Measurements from ENCODE around the gene SLPI.

DNA sequence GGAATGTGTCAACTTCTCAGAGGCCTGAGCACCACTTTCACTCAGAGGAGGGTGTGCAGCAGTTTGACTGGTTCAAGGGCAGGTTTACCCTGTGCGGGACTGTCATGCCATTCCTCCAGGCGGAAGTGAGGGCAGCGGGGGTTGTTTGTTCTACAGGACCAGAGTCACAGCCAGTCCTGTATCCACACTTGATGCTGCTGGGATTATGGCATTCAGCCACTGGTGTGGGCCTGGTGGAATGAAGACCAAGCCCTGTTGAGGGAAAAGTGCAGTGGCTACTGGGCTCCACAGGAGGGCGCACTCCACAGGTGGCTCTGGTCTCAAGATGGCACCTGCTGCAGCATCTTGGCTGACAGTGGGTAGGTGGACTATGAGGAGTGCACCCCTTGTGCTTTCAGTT is 18.4 kb downstream of the SLPI start:
- TF ChIP-seq EZH2 (IDR thresholded peaks at IDR 0.05) (no peak), POLR2AphosphoS5 (IDR thresholded peaks at IDR 0.05; ENCODE audit: borderline replicate concordance, low read depth, low read length) (no peak), FOXP2 (optimal IDR thresholded peaks at IDR 0.05; ENCODE audit: control extremely low read depth, extremely low read length, insufficient read depth) (no peak)
